SU-DHL-6 (cell line): ENCODE data around the gene ACVR1B.

Experiments used
- H2AFZ ChIP-seq: fragments of 200-600 bp; sonication (generic); 2 replicates; pipeline ENCODE4 v1.6.1; 2014; ENCODE audit warnings: low read depth, mild to moderate bottlenecking, moderate library complexity, mixed read lengths, antibody characterized with exemption, low read length; ENCODE audit not compliant: severe bottlenecking
- H3F3A ChIP-seq: fragments of 200-600 bp; shearing (Covaris generic); 2 replicates; pipeline ENCODE4 v1.6.0; 2016; ENCODE audit warnings: antibody characterized with exemption, mild to moderate bottlenecking; ENCODE audit not compliant: insufficient read depth
- H3K27ac ChIP-seq: fragments of 200-600 bp; sonication (generic); 2 replicates; pipeline ENCODE4 v1.5.1; 2016; ENCODE audit warnings: low read depth, mild to moderate bottlenecking, low read length, moderate library complexity, mixed read lengths
- H3K27me3 ChIP-seq: fragments of 200-600 bp; sonication (generic), shearing (Covaris generic); 2 replicates; pipeline ENCODE4 v1.6.0; 2014; ENCODE audit warnings: mild to moderate bottlenecking, low read length
- H3K36me3 ChIP-seq: fragments of 200-600 bp; sonication (generic); 2 replicates; pipeline ENCODE4 v1.6.1; 2014; ENCODE audit warnings: mild to moderate bottlenecking, low read length, mixed read lengths
- H3K4me2 ChIP-seq: fragments of 300-600, 200-600 bp; shearing (Covaris generic), sonication (generic); 2 replicates; pipeline ENCODE4 v1.6.0; 2014; ENCODE audit warnings: low read length, low read depth, mild to moderate bottlenecking; ENCODE audit not compliant: poor library complexity, severe bottlenecking
- H3K4me3 ChIP-seq: fragments of 200-600 bp; sonication (generic); 2 replicates; pipeline ENCODE4 v1.5.1; 2014; ENCODE audit warnings: antibody characterized with exemption, low read length, mild to moderate bottlenecking, mixed read lengths; ENCODE audit not compliant: insufficient read depth, poor library complexity, severe bottlenecking
- H3K79me2 ChIP-seq: fragments of 200-600 bp; sonication (generic); 2 replicates; pipeline ENCODE4 v1.6.1; 2014; ENCODE audit warnings: mild to moderate bottlenecking, low read length, moderate library complexity; ENCODE audit not compliant: insufficient read depth
- H3K9ac ChIP-seq: fragments of 200-600 bp; sonication (generic); 2 replicates; pipeline ENCODE4 v1.7.0; 2014; ENCODE audit warnings: mild to moderate bottlenecking, low read length
- H3K9me2 ChIP-seq: fragments of 200-600 bp; sonication (generic); replicated peaks from 2 replicates; pipeline ENCODE4 v1.6.1; 2014; ENCODE audit warnings: low read length; ENCODE audit not compliant: insufficient read depth
- H3K9me3 ChIP-seq: fragments of 200-600 bp; sonication (generic); 2 replicates; pipeline ENCODE4 v1.6.1; 2014; ENCODE audit warnings: low read length, mixed read lengths; ENCODE audit not compliant: insufficient read depth
- H4K20me1 ChIP-seq: fragments of 200-600 bp; sonication (generic); 2 replicates; pipeline ENCODE4 v1.6.1; 2014; ENCODE audit warnings: low read depth, mild to moderate bottlenecking, antibody characterized with exemption, low read length, moderate library complexity, mixed read lengths
- EZH2phosphoT487 ChIP-seq: fragments of 200-600 bp; sonication (generic), shearing (Covaris generic); conservative IDR thresholded peaks from 2 replicates; pipeline ENCODE4 v1.6.1; 2018; ENCODE audit warnings: mild to moderate bottlenecking, antibody characterized with exemption, low read length, moderate library complexity, mixed read lengths
- TF ChIP-seq, protein P1 (sequence below): fragments of 200-600 bp; sonication (generic); IDR thresholded peaks from one replicate; pipeline ENCODE4 v1.5.1; 2017; ENCODE audit warnings: antibody characterized with exemption, mild to moderate bottlenecking, low read length, moderate library complexity; ENCODE audit not compliant: insufficient read depth, poor library complexity, severe bottlenecking

The ACVR1B gene

DNA sequence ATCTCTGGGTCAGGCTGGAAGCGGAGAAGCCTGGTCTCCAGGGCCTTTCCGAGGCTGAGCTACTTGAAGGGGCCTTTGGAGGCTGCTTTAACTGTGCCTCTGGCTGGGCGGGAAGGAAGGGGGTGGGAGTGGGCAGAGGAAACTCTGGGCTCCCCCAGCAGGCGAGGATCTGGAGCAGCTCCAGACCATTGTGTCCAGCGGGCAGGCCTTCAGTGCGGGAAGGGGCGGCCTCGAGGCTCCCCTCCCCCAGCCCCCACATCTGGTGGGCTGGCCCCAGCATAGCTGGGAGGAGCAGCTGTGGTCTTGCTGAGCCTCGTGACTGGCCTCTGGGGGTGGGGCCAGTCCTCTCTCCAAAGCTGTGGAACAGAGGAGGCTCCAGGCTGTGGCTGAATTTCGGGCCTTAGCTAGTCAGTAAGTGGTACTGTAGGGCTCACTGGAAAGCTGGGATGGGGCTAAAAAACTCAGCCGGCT, 58.7 kb downstream of the ACVR1B start:
- Histone ChIP-seq H3K4me2 (no peak overlapping the region), H4K20me1 (no peaks in the 10 kb centered on the region), H3F3A (no peaks in the 10 kb centered on the region), H3K9me2 (no peaks in the 10 kb centered on the region), H3K9ac (no peak overlapping the region), H3K79me2 (no peaks in the 10 kb centered on the region), H3K27ac (no peak overlapping the region), H3K4me3 (no peak overlapping the region), H3K36me3 (no peaks in the 10 kb centered on the region), H2AFZ (no peak overlapping the region), H3K9me3 (no peaks in the 10 kb centered on the region), H3K27me3 (no peaks in the 10 kb centered on the region)
- TF ChIP-seq, protein P1, sequence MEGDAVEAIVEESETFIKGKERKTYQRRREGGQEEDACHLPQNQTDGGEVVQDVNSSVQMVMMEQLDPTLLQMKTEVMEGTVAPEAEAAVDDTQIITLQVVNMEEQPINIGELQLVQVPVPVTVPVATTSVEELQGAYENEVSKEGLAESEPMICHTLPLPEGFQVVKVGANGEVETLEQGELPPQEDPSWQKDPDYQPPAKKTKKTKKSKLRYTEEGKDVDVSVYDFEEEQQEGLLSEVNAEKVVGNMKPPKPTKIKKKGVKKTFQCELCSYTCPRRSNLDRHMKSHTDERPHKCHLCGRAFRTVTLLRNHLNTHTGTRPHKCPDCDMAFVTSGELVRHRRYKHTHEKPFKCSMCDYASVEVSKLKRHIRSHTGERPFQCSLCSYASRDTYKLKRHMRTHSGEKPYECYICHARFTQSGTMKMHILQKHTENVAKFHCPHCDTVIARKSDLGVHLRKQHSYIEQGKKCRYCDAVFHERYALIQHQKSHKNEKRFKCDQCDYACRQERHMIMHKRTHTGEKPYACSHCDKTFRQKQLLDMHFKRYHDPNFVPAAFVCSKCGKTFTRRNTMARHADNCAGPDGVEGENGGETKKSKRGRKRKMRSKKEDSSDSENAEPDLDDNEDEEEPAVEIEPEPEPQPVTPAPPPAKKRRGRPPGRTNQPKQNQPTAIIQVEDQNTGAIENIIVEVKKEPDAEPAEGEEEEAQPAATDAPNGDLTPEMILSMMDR: no peak
- TF ChIP-seq EZH2phosphoT487: no peak

DNA sequence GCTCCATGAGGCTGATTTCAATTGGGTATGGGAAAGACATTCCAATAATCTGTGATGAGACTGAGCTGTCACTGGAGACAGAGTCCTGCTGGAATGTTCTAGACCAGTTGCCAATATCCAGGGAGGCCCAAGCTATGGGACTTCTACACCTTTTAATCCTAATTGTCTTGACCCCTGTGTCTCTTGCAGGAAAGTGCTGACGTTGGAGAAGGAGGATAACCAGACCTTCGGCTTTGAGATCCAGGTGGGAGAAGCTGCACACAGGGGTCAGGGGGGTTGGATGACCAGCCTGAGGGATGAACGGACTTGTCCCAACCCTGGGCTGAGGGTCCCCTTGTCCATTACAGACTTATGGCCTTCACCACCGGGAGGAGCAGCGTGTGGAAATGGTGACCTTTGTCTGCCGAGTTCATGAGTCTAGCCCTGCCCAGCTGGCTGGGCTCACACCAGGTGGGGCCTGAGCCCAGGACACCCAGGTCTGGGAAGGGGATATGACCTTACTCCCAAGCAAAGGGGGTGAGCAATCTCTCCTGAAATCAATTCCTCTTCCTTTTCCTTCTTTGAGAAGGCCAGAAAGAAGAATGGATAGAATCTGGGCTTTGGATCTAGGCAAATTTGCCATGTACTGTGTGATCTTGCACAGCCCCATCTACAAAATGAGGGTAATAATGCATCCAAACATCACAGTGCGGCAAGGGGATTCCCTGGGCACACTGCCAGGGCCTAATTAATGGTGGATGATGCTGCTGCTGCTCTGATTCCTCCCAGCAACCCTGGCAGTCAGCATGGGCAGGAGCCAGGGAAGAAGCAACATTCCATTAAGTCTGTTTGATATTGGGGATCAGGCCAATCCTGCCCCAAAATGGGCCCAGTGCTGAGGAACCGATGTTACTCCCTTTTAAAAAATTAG, 59.4 kb downstream of the ACVR1B start:
- H3K9me2 ChIP-seq: no peaks in the 10 kb centered on the region
- no peaks in the 10 kb centered on the region for H3F3A ChIP-seq
- H3K36me3 ChIP-seq: no peaks in the 10 kb centered on the region
- H3K4me3 ChIP-seq: no peak overlapping the region
- no peak overlapping the region for H3K4me2 ChIP-seq
- H3K9me3 ChIP-seq: no peaks in the 10 kb centered on the region
- no peak overlapping the region for H3K27ac ChIP-seq
- no peak for TF ChIP-seq EZH2phosphoT487
- TF ChIP-seq, protein P1: no peak
- no peaks in the 10 kb centered on the region for H3K27me3 ChIP-seq
- no peaks in the 10 kb centered on the region for H4K20me1 ChIP-seq
- H3K79me2 ChIP-seq: no peaks in the 10 kb centered on the region
- H3K9ac ChIP-seq: no peak overlapping the region
- no peak overlapping the region for H2AFZ ChIP-seq

DNA sequence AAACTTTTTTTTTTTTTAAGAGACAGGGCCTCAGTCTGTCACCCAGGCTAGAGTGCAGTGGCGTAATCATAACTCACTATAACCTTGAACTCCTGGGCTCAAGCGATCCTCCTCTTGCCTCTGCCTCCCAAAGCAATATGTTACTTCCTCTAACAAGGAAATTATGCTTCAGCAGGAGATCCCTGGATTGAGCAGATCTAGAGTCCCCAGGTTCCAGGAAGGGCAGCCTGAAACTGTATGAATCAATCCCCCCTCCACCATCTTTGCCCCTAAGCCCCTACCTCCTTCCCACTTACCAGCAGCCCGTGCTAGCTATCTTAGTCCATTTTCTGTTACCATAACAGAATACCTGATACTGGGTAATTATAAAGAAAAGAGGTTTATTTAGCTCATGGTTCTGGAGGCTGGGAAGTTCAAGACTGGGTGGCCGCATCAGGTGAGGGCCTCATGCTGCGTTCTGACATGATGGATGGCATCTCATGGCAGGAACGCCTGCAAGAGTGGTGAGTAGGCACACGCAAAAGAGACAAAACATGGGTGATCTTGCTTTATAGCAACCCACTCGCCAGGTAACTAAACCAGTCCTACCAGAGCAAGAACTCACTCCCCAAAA, 60.2 kb downstream of the ACVR1B start:
- H4K20me1 ChIP-seq: no peaks in the 10 kb centered on the region
- H3K4me3 ChIP-seq: no peak overlapping the region
- no peaks in the 10 kb centered on the region for H3K27me3 ChIP-seq
- H3K9me3 ChIP-seq: no peaks in the 10 kb centered on the region
- H3K9ac ChIP-seq: no peak overlapping the region
- no peaks in the 10 kb centered on the region for H3K79me2 ChIP-seq
- H3F3A ChIP-seq: no peaks in the 10 kb centered on the region
- no peak overlapping the region for H2AFZ ChIP-seq
- no peak overlapping the region for H3K27ac ChIP-seq
- H3K4me2 ChIP-seq: no peak overlapping the region
- H3K9me2 ChIP-seq: no peaks in the 10 kb centered on the region
- H3K36me3 ChIP-seq: no peaks in the 10 kb centered on the region
- TF ChIP-seq, protein P1: no peak
- no peak for TF ChIP-seq EZH2phosphoT487
